HG03457 (cell line): ENCODE data around the gene PRSS56.
"Not testable (repeated sequence)": the region's sequence is repeated elsewhere in the genome, so short reads cannot be mapped to it uniquely, and the experiment has no call there.

ENCODE experiments used
- ATAC-seq: cut with Tn5 transposase; IDR thresholded peaks from one replicate; pipeline ENCODE4 v1.9.1; 2021; ENCODE audit warnings: moderate number of reproducible peaks; ENCODE audit not compliant: unreplicated experiment

The PRSS56 gene

GRCh38 chr2:232568161-232568560, 48.0 kb downstream of the PRSS56 start:
- no peak for ATAC-seq

GRCh38 chr2:232569541-232569940, 49.4 kb downstream of the PRSS56 start:
- ATAC-seq: no peak

GRCh38 chr2:232570481-232570880, 50.3 kb downstream of the PRSS56 start:
- not testable (repeated sequence) for ATAC-seq

- ATAC-seq: no peak
These were observed 50.9 kb downstream of the PRSS56 start for GRCh38 chr2:232571026-232571474.

- ATAC-seq: no peak
These were observed 52.9 kb downstream of the PRSS56 start for GRCh38 chr2:232573042-232573441.

- no peak for ATAC-seq
These were observed 53.7 kb downstream of the PRSS56 start for GRCh38 chr2:232573771-232574435.

- ATAC-seq: no peak
These were observed 54.7 kb downstream of the PRSS56 start for GRCh38 chr2:232574674-232575403.
